Measurements from ENCODE around the gene NISCH.
A peak's percentile ranks its signal among the peaks of the same experiment; 100 is the strongest.

Gene NISCH

DNA sequence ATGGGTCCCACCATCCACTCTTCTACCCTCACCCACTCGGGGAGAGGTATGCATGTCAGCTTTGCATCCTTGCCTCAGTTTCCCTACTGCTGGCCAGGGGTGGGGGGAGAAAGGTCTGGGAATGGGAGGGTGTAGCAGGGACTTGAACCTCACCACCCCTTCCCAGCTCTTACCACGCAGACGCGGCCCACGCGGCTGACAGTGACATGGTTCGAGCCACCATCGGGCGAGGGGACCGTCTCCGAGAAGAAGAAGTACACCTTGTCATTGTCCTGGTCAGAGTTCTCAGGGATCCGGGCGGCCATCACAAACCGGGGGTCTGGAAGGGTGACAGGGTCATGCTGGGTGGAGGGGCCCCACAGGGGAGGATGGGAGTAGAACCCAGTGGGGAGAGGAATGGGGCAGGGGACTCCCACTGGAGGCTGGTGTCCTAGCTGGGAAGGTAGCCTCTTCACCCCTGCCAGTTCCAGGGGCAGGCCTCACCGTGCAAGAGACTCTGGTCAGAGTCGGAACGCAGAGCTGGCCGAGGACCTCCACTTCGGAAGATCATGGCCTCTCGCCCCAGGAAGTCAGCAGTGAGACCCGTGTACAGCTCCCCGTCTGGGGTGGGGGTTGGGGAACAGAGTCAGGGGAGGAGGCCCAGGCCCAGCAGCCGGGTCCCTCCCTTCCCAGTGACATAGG is 14.2 kb upstream of the NISCH start:
- Histone ChIP-seq H2BK12ac (ENCODE audit: low read length) (peak overlapping the region; percentile 46), H3K36me3 (replicated peaks in 1 of 2; ENCODE audit: control insufficient read depth in 2 of 2, insufficient read depth in 2 of 2, low read length in 2 of 2) (no peaks in the 10 kb centered on the region), H3K4ac (ENCODE audit: low read length) (peak overlapping the region; percentile 37), H3K27ac (replicated peaks; ENCODE audit: low read length) (no peak overlapping the region), H2AFZ (ENCODE audit: low read length) (no peak overlapping the region), H2AK5ac (ENCODE audit: low read depth, low read length) (peak overlapping the region; percentile 90), H4K91ac (ENCODE audit: low read depth, low read length, poor library complexity) (no peak overlapping the region), H3K9me3 (replicated peaks in 1 of 2; ENCODE audit: control insufficient read depth in 2 of 2, insufficient read depth in 1 of 2, low read depth in 1 of 2, low read length in 2 of 2) (no peaks in the 10 kb centered on the region), H3K9ac (ENCODE audit: low read depth, low read length, poor library complexity) (no peak overlapping the region), H4K8ac (ENCODE audit: low read depth, low read length) (no peak overlapping the region), H2BK5ac (ENCODE audit: low read length) (no peak overlapping the region), H3K27me3 (ENCODE audit: control insufficient read depth in 3 of 3, insufficient read depth in 3 of 3, low read depth in 1 of 3, low read length in 3 of 3) (peaks cover 0 to 55% (median 0%) of the 10 kb centered on the region in 3 experiments), H2BK120ac (ENCODE audit: low read depth, low read length) (no peak overlapping the region), H3K4me1 (ENCODE audit: control insufficient read depth in 2 of 2, insufficient read depth in 1 of 2, low read depth in 1 of 2, low read length in 2 of 2) (peaks cover 0 to 18% of the 10 kb centered on the region in 2 donors), H2BK15ac (ENCODE audit: low read length) (peak overlapping the region; percentile 85), H3K23ac (ENCODE audit: low read depth, low read length, poor library complexity) (peak overlapping the region; percentile 65), H3K4me3 (ENCODE audit: low read length in 2 of 2) (no peak overlapping the region), H3K79me1 (ENCODE audit: low read depth, low read length) (no peaks in the 10 kb centered on the region), H3K4me2 (ENCODE audit: insufficient read depth, low read length, poor library complexity, severe bottlenecking) (no peak overlapping the region), H3K18ac (ENCODE audit: low read length) (peak overlapping the region; percentile 38), H3K14ac (ENCODE audit: low read length) (no peak overlapping the region)
- WGBS, 2 donors (ENCODE audit: extremely low coverage in 2 of 2, insufficient read length in 2 of 2, insufficient replicate concordance in 1 of 2): no CpG with 5 or more reads among the region's 23 CpGs
- no peak for DNase-seq (ENCODE audit: low spot score)

GRCh38 chr3:52441772-52442332 is 13.6 kb upstream of the NISCH start:
- H3K4me2 ChIP-seq (ENCODE audit: insufficient read depth, low read length, poor library complexity, severe bottlenecking): no peak overlapping the region
- H2AK5ac ChIP-seq (ENCODE audit: low read depth, low read length): peak overlapping the region; percentile 90
- H3K79me1 ChIP-seq (ENCODE audit: low read depth, low read length): no peaks in the 10 kb centered on the region
- no peak overlapping the region for H2AFZ ChIP-seq (ENCODE audit: low read length)
- H3K9ac ChIP-seq (ENCODE audit: low read depth, low read length, poor library complexity): no peak overlapping the region
- H3K18ac ChIP-seq (ENCODE audit: low read length): peak overlapping the region; percentile 48
- H3K23ac ChIP-seq (ENCODE audit: low read depth, low read length, poor library complexity): peak overlapping the region; percentile 65
- no peak overlapping the region for H4K8ac ChIP-seq (ENCODE audit: low read depth, low read length)
- WGBS, 2 donors (ENCODE audit: extremely low coverage in 2 of 2, insufficient read length in 2 of 2, insufficient replicate concordance in 1 of 2): no CpG with 5 or more reads among the region's 18 CpGs
- no peaks in the 10 kb centered on the region for H3K36me3 ChIP-seq (replicated peaks in 1 of 2; ENCODE audit: control insufficient read depth in 2 of 2, insufficient read depth in 2 of 2, low read length in 2 of 2)
- H3K27ac ChIP-seq (replicated peaks; ENCODE audit: low read length): no peak overlapping the region
- no peak overlapping the region for H3K4me3 ChIP-seq (ENCODE audit: low read length in 2 of 2)
- DNase-seq (ENCODE audit: low spot score): no peak
- H3K4me1 ChIP-seq (ENCODE audit: control insufficient read depth in 2 of 2, insufficient read depth in 1 of 2, low read depth in 1 of 2, low read length in 2 of 2): peaks cover 0 to 18% of the 10 kb centered on the region in 2 donors
- no peak overlapping the region for H2BK120ac ChIP-seq (ENCODE audit: low read depth, low read length)
- peak overlapping the region; percentile 46 for H2BK12ac ChIP-seq (ENCODE audit: low read length)
- H3K9me3 ChIP-seq (replicated peaks in 1 of 2; ENCODE audit: control insufficient read depth in 2 of 2, insufficient read depth in 1 of 2, low read depth in 1 of 2, low read length in 2 of 2): no peaks in the 10 kb centered on the region
- peak overlapping the region; percentile 43 for H4K91ac ChIP-seq (ENCODE audit: low read depth, low read length, poor library complexity)
- no peak overlapping the region for H3K14ac ChIP-seq (ENCODE audit: low read length)
- H2BK5ac ChIP-seq (ENCODE audit: low read length): no peak overlapping the region
- H3K27me3 ChIP-seq (ENCODE audit: control insufficient read depth in 3 of 3, insufficient read depth in 3 of 3, low read depth in 1 of 3, low read length in 3 of 3): peaks cover 0 to 60% (median 0%) of the 10 kb centered on the region in 3 experiments
- no peak overlapping the region for H3K4ac ChIP-seq (ENCODE audit: low read length)
- H2BK15ac ChIP-seq (ENCODE audit: low read length): peak overlapping the region; percentile 22

DNA sequence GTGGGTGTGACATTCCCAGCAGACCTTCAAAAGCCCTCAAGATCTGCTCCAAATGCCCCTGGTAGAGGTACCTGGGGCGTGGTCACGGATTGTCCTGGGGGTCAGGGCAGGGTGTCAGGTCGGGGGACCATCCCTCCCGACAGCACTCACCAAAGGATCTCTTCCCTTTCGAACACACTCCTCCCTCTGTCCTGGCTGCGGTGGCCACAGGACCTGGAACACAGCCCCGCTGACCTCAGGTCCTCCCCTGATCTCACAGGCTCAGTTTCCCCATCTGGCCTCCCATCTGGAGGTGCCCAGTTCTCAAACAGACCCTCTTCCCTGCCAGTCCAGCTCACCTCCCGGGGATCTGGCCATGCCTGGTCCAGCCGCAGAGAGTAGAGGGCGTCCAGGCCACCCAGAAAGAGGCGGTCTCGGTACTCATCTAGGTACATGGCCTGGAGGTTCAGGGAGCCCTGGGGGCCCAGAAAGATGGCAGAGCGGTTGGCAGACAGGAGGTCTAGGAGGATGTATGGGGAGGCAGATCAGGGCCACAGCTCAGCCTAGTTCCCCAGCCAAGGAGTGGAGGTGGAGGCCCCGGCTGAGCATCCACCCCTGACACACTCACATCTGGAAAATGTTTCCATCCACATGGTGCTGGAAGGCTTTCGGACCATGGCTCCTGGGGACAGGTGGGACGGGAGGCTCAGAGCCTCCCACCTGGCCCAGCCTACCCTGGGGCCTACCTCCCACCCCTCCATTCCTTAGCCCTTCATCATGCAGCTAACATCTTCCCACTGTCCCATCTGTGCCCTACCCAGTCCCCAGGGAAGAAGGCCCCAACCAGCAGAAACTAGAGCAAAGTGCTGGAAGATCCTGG is 12.8 kb upstream of the NISCH start:
- Histone ChIP-seq H2BK120ac (ENCODE audit: low read depth, low read length) (no peak overlapping the region), H3K4me2 (ENCODE audit: insufficient read depth, low read length, poor library complexity, severe bottlenecking) (no peak overlapping the region), H3K9ac (ENCODE audit: low read depth, low read length, poor library complexity) (peak overlapping the region; percentile 34), H2BK5ac (ENCODE audit: low read length) (no peak overlapping the region), H4K8ac (ENCODE audit: low read depth, low read length) (no peak overlapping the region), H2AK5ac (ENCODE audit: low read depth, low read length) (peak overlapping the region; percentile 89), H3K36me3 (replicated peaks in 1 of 2; ENCODE audit: control insufficient read depth in 2 of 2, insufficient read depth in 2 of 2, low read length in 2 of 2) (no peaks in the 10 kb centered on the region), H3K18ac (ENCODE audit: low read length) (peak overlapping the region; percentile 87), H3K4ac (ENCODE audit: low read length) (peak overlapping the region; percentile 72), H3K23ac (ENCODE audit: low read depth, low read length, poor library complexity) (peak overlapping the region; percentile 83), H2BK12ac (ENCODE audit: low read length) (no peak overlapping the region), H3K4me1 (ENCODE audit: control insufficient read depth in 2 of 2, insufficient read depth in 1 of 2, low read depth in 1 of 2, low read length in 2 of 2) (peaks cover 0 to 18% of the 10 kb centered on the region in 2 donors), H4K91ac (ENCODE audit: low read depth, low read length, poor library complexity) (no peak overlapping the region), H2AFZ (ENCODE audit: low read length) (no peak overlapping the region), H3K14ac (ENCODE audit: low read length) (no peak overlapping the region), H3K27ac (replicated peaks; ENCODE audit: low read length) (no peak overlapping the region), H3K27me3 (ENCODE audit: control insufficient read depth in 3 of 3, insufficient read depth in 3 of 3, low read depth in 1 of 3, low read length in 3 of 3) (peaks cover 0 to 55% (median 0%) of the 10 kb centered on the region in 3 experiments), H3K4me3 (ENCODE audit: low read length in 2 of 2) (no peak overlapping the region), H3K9me3 (replicated peaks in 1 of 2; ENCODE audit: control insufficient read depth in 2 of 2, insufficient read depth in 1 of 2, low read depth in 1 of 2, low read length in 2 of 2) (no peaks in the 10 kb centered on the region), H3K79me1 (ENCODE audit: low read depth, low read length) (no peaks in the 10 kb centered on the region), H2BK15ac (ENCODE audit: low read length) (peak overlapping the region; percentile 22)
- no peak for DNase-seq (ENCODE audit: low spot score)
- no CpG with 5 or more reads among the region's 16 CpGs for WGBS, 2 donors (ENCODE audit: extremely low coverage in 2 of 2, insufficient read length in 2 of 2, insufficient replicate concordance in 1 of 2)

DNA sequence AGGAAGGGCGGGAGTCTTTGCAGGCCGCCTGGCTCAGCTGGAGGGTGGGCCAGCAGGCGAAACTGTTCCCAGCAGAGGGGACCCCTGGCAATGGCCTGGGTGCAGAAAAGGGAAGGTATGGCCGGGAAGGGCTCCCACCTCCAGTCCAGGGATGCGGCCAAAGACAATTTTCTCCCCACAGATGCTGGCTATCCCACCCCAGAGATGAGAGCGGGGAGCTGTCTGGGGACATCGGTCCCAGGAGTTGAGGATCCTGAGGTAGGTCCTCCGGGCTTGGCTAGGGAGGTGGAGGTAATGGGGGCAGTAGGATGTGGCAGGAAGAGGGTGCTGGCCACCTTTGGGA is 12.2 kb upstream of the NISCH start:
- H2BK120ac ChIP-seq (ENCODE audit: low read depth, low read length): peak overlapping the region; percentile 28
- H3K4me2 ChIP-seq (ENCODE audit: insufficient read depth, low read length, poor library complexity, severe bottlenecking): no peak overlapping the region
- no peak overlapping the region for H4K8ac ChIP-seq (ENCODE audit: low read depth, low read length)
- no peak for DNase-seq (ENCODE audit: low spot score)
- H4K91ac ChIP-seq (ENCODE audit: low read depth, low read length, poor library complexity): no peak overlapping the region
- H2BK15ac ChIP-seq (ENCODE audit: low read length): peak overlapping the region; percentile 22
- no peak overlapping the region for H2AK5ac ChIP-seq (ENCODE audit: low read depth, low read length)
- H3K36me3 ChIP-seq (replicated peaks in 1 of 2; ENCODE audit: control insufficient read depth in 2 of 2, insufficient read depth in 2 of 2, low read length in 2 of 2): no peaks in the 10 kb centered on the region
- peak overlapping the region; percentile 34 for H3K9ac ChIP-seq (ENCODE audit: low read depth, low read length, poor library complexity)
- H3K23ac ChIP-seq (ENCODE audit: low read depth, low read length, poor library complexity): peak overlapping the region; percentile 50
- H3K4ac ChIP-seq (ENCODE audit: low read length): no peak overlapping the region
- WGBS, 2 donors (ENCODE audit: extremely low coverage in 2 of 2, insufficient read length in 2 of 2, insufficient replicate concordance in 1 of 2): no CpG with 5 or more reads among the region's 8 CpGs
- H2AFZ ChIP-seq (ENCODE audit: low read length): no peak overlapping the region
- no peak overlapping the region for H3K27ac ChIP-seq (replicated peaks; ENCODE audit: low read length)
- H2BK12ac ChIP-seq (ENCODE audit: low read length): no peak overlapping the region
- H3K4me1 ChIP-seq (ENCODE audit: control insufficient read depth in 2 of 2, insufficient read depth in 1 of 2, low read depth in 1 of 2, low read length in 2 of 2): peaks cover 0 to 18% of the 10 kb centered on the region in 2 donors
- no peak overlapping the region for H3K14ac ChIP-seq (ENCODE audit: low read length)
- peaks cover 0 to 58% (median 0%) of the 10 kb centered on the region in 3 experiments for H3K27me3 ChIP-seq (ENCODE audit: control insufficient read depth in 3 of 3, insufficient read depth in 3 of 3, low read depth in 1 of 3, low read length in 3 of 3)
- H2BK5ac ChIP-seq (ENCODE audit: low read length): no peak overlapping the region
- H3K18ac ChIP-seq (ENCODE audit: low read length): no peak overlapping the region
- H3K79me1 ChIP-seq (ENCODE audit: low read depth, low read length): no peaks in the 10 kb centered on the region
- no peak overlapping the region for H3K4me3 ChIP-seq (ENCODE audit: low read length in 2 of 2)
- H3K9me3 ChIP-seq (replicated peaks in 1 of 2; ENCODE audit: control insufficient read depth in 2 of 2, insufficient read depth in 1 of 2, low read depth in 1 of 2, low read length in 2 of 2): no peaks in the 10 kb centered on the region

Measured in neuronal stem cell (in vitro differentiated cells).